ENCODE results near the gene PHF19. TPM values are rescaled to one million over a fixed set of nuclear protein-coding genes. Genes with fewer than 3 reads are reported as not detected.

Gene PHF19
- total RNA-seq, 1 donor from 2014 or later: 86.2 TPM

DNA sequence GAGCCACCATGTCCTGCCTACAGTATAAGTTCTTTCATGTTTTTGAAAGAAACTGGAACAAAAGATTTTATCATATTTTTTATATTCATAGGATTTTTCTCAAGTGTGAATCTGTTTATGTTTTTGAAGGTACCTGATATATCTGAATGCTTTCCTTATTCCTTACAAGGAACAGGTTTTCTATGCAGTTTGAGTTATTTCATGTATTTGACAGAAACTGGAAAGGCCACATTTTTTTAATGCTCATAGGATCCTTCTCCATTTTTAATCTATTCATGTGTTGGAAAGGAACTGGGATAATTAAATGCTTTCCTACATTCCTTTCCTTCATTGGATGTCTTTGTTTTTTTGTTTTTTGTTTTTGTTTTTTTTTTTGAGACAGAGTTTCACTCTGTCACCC is 68.1 kb downstream of the PHF19 start:
- TF ChIP-seq, protein P1, sequence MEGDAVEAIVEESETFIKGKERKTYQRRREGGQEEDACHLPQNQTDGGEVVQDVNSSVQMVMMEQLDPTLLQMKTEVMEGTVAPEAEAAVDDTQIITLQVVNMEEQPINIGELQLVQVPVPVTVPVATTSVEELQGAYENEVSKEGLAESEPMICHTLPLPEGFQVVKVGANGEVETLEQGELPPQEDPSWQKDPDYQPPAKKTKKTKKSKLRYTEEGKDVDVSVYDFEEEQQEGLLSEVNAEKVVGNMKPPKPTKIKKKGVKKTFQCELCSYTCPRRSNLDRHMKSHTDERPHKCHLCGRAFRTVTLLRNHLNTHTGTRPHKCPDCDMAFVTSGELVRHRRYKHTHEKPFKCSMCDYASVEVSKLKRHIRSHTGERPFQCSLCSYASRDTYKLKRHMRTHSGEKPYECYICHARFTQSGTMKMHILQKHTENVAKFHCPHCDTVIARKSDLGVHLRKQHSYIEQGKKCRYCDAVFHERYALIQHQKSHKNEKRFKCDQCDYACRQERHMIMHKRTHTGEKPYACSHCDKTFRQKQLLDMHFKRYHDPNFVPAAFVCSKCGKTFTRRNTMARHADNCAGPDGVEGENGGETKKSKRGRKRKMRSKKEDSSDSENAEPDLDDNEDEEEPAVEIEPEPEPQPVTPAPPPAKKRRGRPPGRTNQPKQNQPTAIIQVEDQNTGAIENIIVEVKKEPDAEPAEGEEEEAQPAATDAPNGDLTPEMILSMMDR (conservative IDR thresholded peaks at IDR 0.05; ENCODE audit: low read depth, low read length): no peak
- H3K4me3 ChIP-seq (ENCODE audit: low read depth, low read length): no peak overlapping the region
- DNase-seq (ENCODE audit: low read depth): no peak

DNA sequence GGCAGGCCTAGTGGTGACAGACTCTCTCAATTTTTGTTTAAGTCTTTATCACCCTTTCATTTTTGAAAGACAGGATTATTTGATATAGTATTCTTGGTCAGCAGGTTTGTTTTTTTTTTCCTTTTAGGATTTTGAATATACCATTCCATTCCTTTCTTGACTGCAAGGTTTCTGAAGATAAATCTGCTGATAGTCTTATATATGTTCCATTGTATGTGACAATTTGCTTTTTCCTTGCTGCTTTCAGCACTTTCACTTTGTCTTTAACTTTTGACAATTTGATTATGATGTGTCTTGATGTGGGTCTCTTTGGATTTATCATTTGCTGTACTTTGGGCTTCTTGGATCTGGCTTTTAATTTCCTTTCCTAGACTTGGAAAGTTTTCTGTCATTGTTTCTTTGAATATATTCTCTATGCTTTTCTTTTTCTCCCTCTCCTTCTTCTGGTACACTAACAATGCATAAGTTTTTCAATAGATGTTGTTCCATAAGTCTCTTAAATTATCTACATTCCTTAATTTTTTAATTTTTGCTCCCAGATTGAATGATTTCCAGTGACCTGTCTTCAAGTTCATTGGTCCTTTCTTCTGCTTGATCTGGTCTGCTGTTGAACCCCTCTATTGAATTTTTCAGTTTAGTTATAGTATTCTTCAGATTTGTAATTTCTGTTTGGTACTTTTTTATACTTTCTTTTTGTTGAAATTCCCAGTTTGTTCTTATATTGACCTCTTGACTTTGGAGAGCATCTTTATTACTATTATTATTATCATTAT is 69.2 kb downstream of the PHF19 start:
- H3K4me3 ChIP-seq (ENCODE audit: low read depth, low read length): no peak overlapping the region
- DNase-seq (ENCODE audit: low read depth): no peak
- TF ChIP-seq, protein P1 (conservative IDR thresholded peaks at IDR 0.05; ENCODE audit: low read depth, low read length): no peak

Other genes starting within 250 kb of the PHF19 start
- 9.9 and 11.1 TPM in 2 replicates for gene MEGF9, start 162.7 kb downstream of the PHF19 start, total RNA-seq
- 24.0 and 28.1 TPM in 2 replicates for gene FBXW2, start 83.8 kb downstream of the PHF19 start, total RNA-seq
- 31.4 and 42.1 TPM in 2 replicates for gene PSMD5, start 34.3 kb downstream of the PHF19 start, total RNA-seq
- 4.5 and 5.9 TPM in 2 replicates for gene TRAF1, start 49.6 kb upstream of the PHF19 start, total RNA-seq
- 0.52 and 0.65 TPM in 2 replicates for gene C5, start 173.1 kb upstream of the PHF19 start, total RNA-seq
- gene CNTRL, start 197.8 kb upstream of the PHF19 start, total RNA-seq: 9.2 and 9.6 TPM in 2 replicates

Measured in epithelial cell of proximal tubule (primary cell).